CD4-positive, alpha-beta T cell treated with Interleukin-15 for 1 hour (primary cell): ENCODE results near the gene EWSR1.

ENCODE experiments used
- DNase-seq: peaks from one replicate; pipeline ENCODE4 v3.0.0-alpha.2; 2020

EWSR1 gene

GRCh38 chr22:29306835-29307595 is 38.9 kb downstream of the EWSR1 start:
- no peak for DNase-seq

- DNase-seq = no peak
These were observed 39.6 kb downstream of the EWSR1 start for GRCh38 chr22:29307596-29308147.

- DNase-seq = no peak
These were observed 40.2 kb downstream of the EWSR1 start for GRCh38 chr22:29308148-29308790.

- no peak for DNase-seq
These were observed 40.8 kb downstream of the EWSR1 start for GRCh38 chr22:29308791-29309262.

GRCh38 chr22:29309332-29310064 is 41.4 kb downstream of the EWSR1 start:
- DNase-seq = no peak

GRCh38 chr22:29310065-29310862 is 42.2 kb downstream of the EWSR1 start:
- no peak for DNase-seq

- DNase-seq = peak; percentile 89
These were observed 42.8 kb downstream of the EWSR1 start for GRCh38 chr22:29310863-29311339.

GRCh38 chr22:29311464-29312217 is 43.6 kb downstream of the EWSR1 start:
- DNase-seq = no peak

GRCh38 chr22:29312218-29313125 is 44.4 kb downstream of the EWSR1 start:
- DNase-seq = no peak

- peak; percentile 39 for DNase-seq
These were observed 45.1 kb downstream of the EWSR1 start for GRCh38 chr22:29313126-29313575.

- DNase-seq = peak; percentile 12
These were observed 45.8 kb downstream of the EWSR1 start for GRCh38 chr22:29313576-29314466.

- no peak for DNase-seq
These were observed 46.6 kb downstream of the EWSR1 start for GRCh38 chr22:29314537-29315285.

- DNase-seq = no peak
These were observed 47.4 kb downstream of the EWSR1 start, which contains the start of gene RASL10A for GRCh38 chr22:29315286-29316140. RASL10A (minus strand) TSS chr22:29315697; CDS start chr22:29315246, 451 bp downstream.

GRCh38 chr22:29316141-29316828 is 48.2 kb downstream of the EWSR1 start:
- DNase-seq = no peak

- no peak for DNase-seq
These were observed 49.9 kb downstream of the EWSR1 start for GRCh38 chr22:29317827-29318454.

GRCh38 chr22:29319072-29319471 is 51.0 kb downstream of the EWSR1 start:
- DNase-seq = no peak
